Activated CD8-positive, alpha-beta memory T cell treated with anti-CD3 and anti-CD28 coated beads, Interleukin-2, amount 50 U/mL, for 24 hours (primary cell): Measurements from ENCODE around the gene EVC.

Source experiments
- DNase-seq: peaks from one replicate; pipeline ENCODE4 v3.0.0-alpha.2; 2020; ENCODE audit errors: extremely low read depth

The EVC gene

GRCh38 chr4:5710961-5711478 is at the start of gene EVC:
Gene EVC (plus strand): TSS chr4:5711201. CDS start chr4:5711381, 180 bp downstream.
- no peak for DNase-seq

GRCh38 chr4:5661237-5661636 is 49.8 kb upstream of the EVC start:
- no peak for DNase-seq

GRCh38 chr4:5662555-5662954 is 48.4 kb upstream of the EVC start:
- DNase-seq, result no peak

GRCh38 chr4:5664778-5665177 is 46.2 kb upstream of the EVC start:
- DNase-seq, result no peak

GRCh38 chr4:5666741-5667140 is 44.3 kb upstream of the EVC start:
- no peak for DNase-seq

- no peak for DNase-seq
Measured at GRCh38 chr4:5676763-5677162, 34.2 kb upstream of the EVC start.

GRCh38 chr4:5678977-5679376 is 32.0 kb upstream of the EVC start:
- DNase-seq, result no peak

GRCh38 chr4:5683566-5683965 is 27.4 kb upstream of the EVC start:
- DNase-seq, result no peak

GRCh38 chr4:5685296-5685695 is 25.7 kb upstream of the EVC start:
- DNase-seq, result no peak

GRCh38 chr4:5686338-5686737 is 24.7 kb upstream of the EVC start:
- DNase-seq, result no peak

GRCh38 chr4:5689065-5689464 is 21.9 kb upstream of the EVC start:
- no peak for DNase-seq

GRCh38 chr4:5691491-5692132 is 19.4 kb upstream of the EVC start:
- no peak for DNase-seq

GRCh38 chr4:5693871-5694270 is 17.1 kb upstream of the EVC start:
- DNase-seq, result no peak

- DNase-seq, result no peak
Measured at GRCh38 chr4:5696341-5696740, 14.7 kb upstream of the EVC start.

- no peak for DNase-seq
Measured at GRCh38 chr4:5700459-5700858, 10.5 kb upstream of the EVC start.

GRCh38 chr4:5701971-5702370 is 9.0 kb upstream of the EVC start:
- no peak for DNase-seq

GRCh38 chr4:5703831-5704230 is 7.2 kb upstream of the EVC start:
- no peak for DNase-seq

- DNase-seq, result no peak
Measured at GRCh38 chr4:5704276-5704675, 6.7 kb upstream of the EVC start.

GRCh38 chr4:5705647-5706320 is 5.2 kb upstream of the EVC start:
- DNase-seq, result no peak

- DNase-seq, result no peak
Measured at GRCh38 chr4:5706486-5707290, 4.3 kb upstream of the EVC start.

- DNase-seq, result no peak
Measured at GRCh38 chr4:5707366-5707765, 3.6 kb upstream of the EVC start.

- DNase-seq, result no peak
Measured at GRCh38 chr4:5707778-5708448, 3.1 kb upstream of the EVC start.
